OCI-LY7 (cell line): ENCODE results near the gene ACOT9. TPM values are rescaled to one million over a fixed set of nuclear protein-coding genes. Genes with fewer than 3 reads are reported as not detected.

Experiments
- BruUV-seq: library from RNA; stranded (reverse); fragments of 400-500 nt; replicated peaks from 2 replicates; lab custom pipeline; 2021; lab: Mats Ljungman, UMichigan
- CTCF ChIA-PET: fragments of 300-600 bp; sonication (Branson Sonifier 250); formaldehyde crosslinking; loops from one replicate; lab custom pipeline; 2022; ENCODE audit warnings: antibody characterized with exemption; ENCODE audit not compliant: unreplicated experiment; lab: Charles Lee
- POLR2A ChIA-PET: fragments of 300-600 bp; sonication (Branson Sonifier 250); formaldehyde crosslinking; loops from one replicate; lab custom pipeline; 2022; ENCODE audit warnings: antibody characterized with exemption; lab: Charles Lee
- DNase-seq: peaks from one replicate; pipeline ENCODE4 v3.0.0-alpha.2; 2015; ENCODE audit warnings: low spot score
- H2AFZ ChIP-seq: fragments of 200-600 bp; sonication (generic), shearing (Covaris generic); 2 replicates; pipeline ENCODE4 v1.6.1; 2014; ENCODE audit warnings: mild to moderate bottlenecking, antibody characterized with exemption, low read length, moderate library complexity
- H3K27ac ChIP-seq: fragments of 200-600 bp; sonication (generic); 2 replicates; pipeline ENCODE4 v1.5.1; 2014; ENCODE audit warnings: mixed run types, low read depth, mild to moderate bottlenecking, moderate library complexity, low read length, inconsistent platforms; ENCODE audit not compliant: poor library complexity, severe bottlenecking
- H3K36me3 ChIP-seq: fragments of 200-600 bp; sonication (generic); 2 replicates; pipeline ENCODE4 v1.6.1; 2014; ENCODE audit warnings: mild to moderate bottlenecking, antibody characterized with exemption, low read length, moderate library complexity, mixed read lengths; ENCODE audit not compliant: insufficient read depth
- H3K4me1 ChIP-seq: fragments of 200-600 bp; sonication (generic); 2 replicates; pipeline ENCODE4 v1.5.1; 2014; ENCODE audit warnings: mild to moderate bottlenecking, low read length; ENCODE audit not compliant: insufficient read depth, poor library complexity, severe bottlenecking
- H3K4me2 ChIP-seq: fragments of 200-600 bp; sonication (generic); 2 replicates; pipeline ENCODE4 v1.6.1; 2014; ENCODE audit warnings: mild to moderate bottlenecking, low read length
- H3K4me3 ChIP-seq: fragments of 200-600 bp; sonication (generic); 2 replicates; pipeline ENCODE4 v1.5.1; 2014; ENCODE audit warnings: mild to moderate bottlenecking, low read depth, low read length; ENCODE audit not compliant: poor library complexity, severe bottlenecking
- H3K79me2 ChIP-seq: fragments of 200-600 bp; sonication (generic); 2 replicates; pipeline ENCODE4 v1.6.1; 2016; ENCODE audit warnings: low read depth, mild to moderate bottlenecking, low read length, moderate library complexity, mixed read lengths; ENCODE audit not compliant: insufficient read depth
- H3K9me2 ChIP-seq: fragments of 200-600 bp; sonication (generic); 2 replicates; pipeline ENCODE4 v1.6.1; 2016; ENCODE audit warnings: mild to moderate bottlenecking, low read length, mixed read lengths; ENCODE audit not compliant: insufficient read depth
- H3K9me3 ChIP-seq: fragments of 200-600 bp; sonication (generic); 2 replicates; pipeline ENCODE4 v1.6.1; 2014; ENCODE audit warnings: mild to moderate bottlenecking, mixed run types, low read length, mixed read lengths
- H4K20me1 ChIP-seq: fragments of 200-600 bp; sonication (generic); 2 replicates; pipeline ENCODE4 v1.6.1; 2014; ENCODE audit warnings: mild to moderate bottlenecking, antibody characterized with exemption, low read length, moderate library complexity, mixed read lengths; ENCODE audit not compliant: insufficient read depth
- CTCF ChIP-seq: fragments of 200-600 bp; sonication (generic); conservative IDR thresholded peaks from 2 replicates; pipeline ENCODE4 v1.5.1; 2014; ENCODE audit warnings: mild to moderate bottlenecking, antibody characterized with exemption, low read length, moderate library complexity, mixed read lengths
- EZH2phosphoT487 ChIP-seq: fragments of 200-600 bp; sonication (generic); IDR thresholded peaks from 2 replicates; pipeline ENCODE4 v1.6.1; 2018; ENCODE audit warnings: low read depth, borderline replicate concordance, mild to moderate bottlenecking, mixed run types, antibody characterized with exemption, low read length, moderate library complexity, mixed read lengths
- intact Hi-C: fragments of 100-400 bp; cut with micrococcal nuclease; formaldehyde crosslinking; loops from one replicate; pipeline ENCODE4 v1.10.0; 2022; ENCODE audit not compliant: unreplicated experiment
- total RNA-seq, 2 experiments: library from RNA; depleted of rRNA in 1 of 2; stranded (reverse); fragments of >200 nt in 1 of 2; shearing (Covaris generic) in 1 of 2; gene quantifications; 2 replicates each; pipeline ENCODE4 v1.2.3, GENCODE V29; 2014 to 2022

ACOT9 gene
- total RNA-seq, 2 experiments from 2014 or later: 1.9 to 10.6 TPM

GRCh38 chrX:23720117-23720677 is 22.9 kb downstream of the ACOT9 start:
- Histone ChIP-seq H3K27ac (no peak overlapping the region), H3K4me2 (no peak overlapping the region), H3K79me2 (no peaks in the 10 kb centered on the region), H3K9me2 (no peaks in the 10 kb centered on the region), H3K4me3 (no peak overlapping the region), H3K4me1 (no peaks in the 10 kb centered on the region), H2AFZ (no peak overlapping the region), H4K20me1 (no peaks in the 10 kb centered on the region), H3K9me3 (no peaks in the 10 kb centered on the region), H3K36me3 (no peaks in the 10 kb centered on the region)
- intact Hi-C loops: no loop called here
- ChIA-PET CTCF (no interaction called here), POLR2A (interaction anchor here (0.7 kb wide), 1 partner anchor 20 kb away, joined by 3 read pairs; no protein-coding TSS in a partner anchor)
- no peak for TF ChIP-seq CTCF
- TF ChIP-seq EZH2phosphoT487: no peak
- no peak for DNase-seq
- BruUV-seq: no TSS peak

GRCh38 chrX:23705235-23705634 is 37.8 kb downstream of the ACOT9 start:
- CTCF ChIA-PET: no interaction called here
- Histone ChIP-seq H3K4me1 (no peaks in the 10 kb centered on the region), H3K79me2 (no peaks in the 10 kb centered on the region), H3K36me3 (no peaks in the 10 kb centered on the region; the same call in 1 of the 2 replicates), H4K20me1 (no peaks in the 10 kb centered on the region), H3K4me3 (no peak overlapping the region), H3K9me3 (no peaks in the 10 kb centered on the region), H3K4me2 (no peak overlapping the region), H3K9me2 (no peaks in the 10 kb centered on the region), H3K27ac (no peak overlapping the region), H2AFZ (no peak overlapping the region)
- DNase-seq: no peak
- POLR2A ChIA-PET: no interaction called here
- BruUV-seq: no TSS peak
- TF ChIP-seq CTCF: no peak
- TF ChIP-seq EZH2phosphoT487: no peak
- intact Hi-C loops: no loop called here

- no peak overlapping the region for H3K4me3 ChIP-seq
- CTCF ChIA-PET: no interaction called here
- TF ChIP-seq EZH2phosphoT487: no peak
- no peak for TF ChIP-seq CTCF
- H3K4me2 ChIP-seq: no peak overlapping the region
- H3K27ac ChIP-seq: no peak overlapping the region
- no peaks in the 10 kb centered on the region for H3K4me1 ChIP-seq
- H3K9me3 ChIP-seq: no peaks in the 10 kb centered on the region
- H3K79me2 ChIP-seq: no peaks in the 10 kb centered on the region
- POLR2A ChIA-PET: interaction anchor here (0.7 kb wide), 1 partner anchor 21 kb away, joined by 5 read pairs; no protein-coding TSS in a partner anchor
- BruUV-seq: no TSS peak
- no peaks in the 10 kb centered on the region for H4K20me1 ChIP-seq
- intact Hi-C loops: no loop called here
- no peaks in the 10 kb centered on the region; the same call in 1 of the 2 replicates for H3K36me3 ChIP-seq
- H2AFZ ChIP-seq: no peak overlapping the region
- no peaks in the 10 kb centered on the region for H3K9me2 ChIP-seq
- no peak for DNase-seq
Measured at GRCh38 chrX:23704673-23705206, 38.3 kb downstream of the ACOT9 start.
